Measurements from ENCODE around the gene MICAL3.

DNA sequence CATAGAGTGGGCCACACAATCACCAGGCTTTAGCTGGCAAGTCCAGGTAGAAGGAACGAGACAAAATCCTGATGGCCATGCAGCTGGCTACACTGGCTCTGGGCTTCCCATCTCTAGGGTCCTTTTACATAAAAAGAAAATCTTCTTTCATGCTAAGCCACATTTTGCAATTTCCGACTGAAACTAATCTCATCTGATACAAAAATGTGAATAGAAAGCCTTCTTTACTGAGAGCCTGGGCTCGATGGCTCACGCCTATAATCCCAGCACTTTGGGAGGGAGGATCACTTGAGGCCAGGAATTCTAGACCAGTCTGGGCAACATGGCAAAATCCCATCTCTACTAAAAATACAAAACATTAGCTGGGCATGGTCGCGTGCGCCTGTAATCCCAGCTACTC is 67.2 kb downstream of the MICAL3 start:
- TF ChIP-seq CTCF (IDR thresholded peaks at IDR 0.05): no peak
- TF ChIP-seq POLR2AphosphoS5 (IDR thresholded peaks at IDR 0.05): no peak
- TF ChIP-seq POLR2A (IDR thresholded peaks at IDR 0.05): no peak
